HepG2 (cell line): Measurements from ENCODE around the gene GATAD2B. TPM values are rescaled to one million over a fixed set of nuclear protein-coding genes. Genes with fewer than 3 reads are reported as not detected.

Source experiments
- ATF7 ChIP-seq, 2 experiments: fragments of 450-650 bp in 1 of 2; sonication (generic) in 1 of 2; formaldehyde crosslinking in 1 of 2; IDR thresholded peaks; 2 replicates each; pipeline versions ENCODE4 v1.4.0 to v1.6.1; 2016 to 2020; ENCODE audit warnings: antibody characterized with exemption in 1 of 2, mild to moderate bottlenecking in 1 of 2, missing genetic modification reagents in 1 of 2
- BCL3 ChIP-seq: sonication (generic); formaldehyde crosslinking; IDR thresholded peaks from 2 replicates; pipeline ENCODE4 v1.5.1; 2020; ENCODE audit warnings: mild to moderate bottlenecking, missing genetic modification reagents, moderate library complexity
- CBX1 ChIP-seq: IDR thresholded peaks from one replicate; pipeline ENCODE4 v1.6.1; 2016; ENCODE audit warnings: antibody characterized with exemption, low read depth
- GMEB1 ChIP-seq: sonication (generic); formaldehyde crosslinking; IDR thresholded peaks from 2 replicates; pipeline ENCODE4 v1.5.1; 2020; ENCODE audit warnings: missing genetic modification reagents, mild to moderate bottlenecking, borderline replicate concordance
- HDAC1 ChIP-seq: sonication (generic); formaldehyde crosslinking; IDR thresholded peaks from 2 replicates; pipeline ENCODE4 v1.5.1; 2020; ENCODE audit warnings: mild to moderate bottlenecking, missing genetic modification reagents
- HNF4A ChIP-seq: sonication (generic); formaldehyde crosslinking; IDR thresholded peaks from 2 replicates; pipeline ENCODE4 v1.4.0; 2020; ENCODE audit warnings: missing genetic modification reagents
- JDP2 ChIP-seq: sonication (generic); formaldehyde crosslinking; IDR thresholded peaks from 2 replicates; pipeline ENCODE4 v1.8.1; 2022; ENCODE audit warnings: missing genetic modification reagents, borderline replicate concordance
- NR3C1 ChIP-seq: sonication (generic); formaldehyde crosslinking; IDR thresholded peaks from 2 replicates; pipeline ENCODE4 v1.4.0; 2020; ENCODE audit warnings: missing genetic modification reagents
- PITX1 ChIP-seq: sonication (generic); formaldehyde crosslinking; IDR thresholded peaks from 2 replicates; pipeline ENCODE4 v1.5.1; 2020; ENCODE audit warnings: mild to moderate bottlenecking, missing genetic modification reagents
- POLR2A ChIP-seq, 2 experiments: IDR thresholded peaks; 2 replicates each; pipeline ENCODE4 v1.6.1; 2011; ENCODE audit warnings: low read depth in 2 of 2, low read length in 2 of 2, mild to moderate bottlenecking in 1 of 2, moderate library complexity in 1 of 2; ENCODE audit not compliant: insufficient read depth in 1 of 2
- SALL1 ChIP-seq: sonication (generic); formaldehyde crosslinking; IDR thresholded peaks from 2 replicates; pipeline ENCODE4 v1.8.0; 2022; ENCODE audit warnings: mild to moderate bottlenecking, missing genetic modification reagents
- SP1 ChIP-seq, 2 experiments: fragments of 450-650 bp in 1 of 2; sonication (generic) in 1 of 2; formaldehyde crosslinking in 1 of 2; IDR thresholded peaks; 2 replicates each; pipeline versions ENCODE4 v1.4.0 to v1.6.1; 2016 to 2020; ENCODE audit warnings: missing genetic modification reagents in 1 of 2
- TBL1XR1 ChIP-seq: fragments of 150-350 bp; IDR thresholded peaks from 2 replicates; pipeline ENCODE4 v1.6.1; 2014; ENCODE audit warnings: borderline replicate concordance, low read length; ENCODE audit not compliant: partially characterized antibody
- TFDP2 ChIP-seq: sonication (generic); formaldehyde crosslinking; IDR thresholded peaks from 2 replicates; pipeline ENCODE4 v1.4.0; 2020; ENCODE audit warnings: missing genetic modification reagents
- ZBTB26 ChIP-seq: IDR thresholded peaks from 2 replicates; pipeline ENCODE4 v1.6.1; 2016; ENCODE audit warnings: missing compliant biosample characterization, missing genetic modification reagents, borderline replicate concordance
- ZKSCAN8 ChIP-seq: IDR thresholded peaks from 2 replicates; pipeline ENCODE4 v1.6.1; 2016; ENCODE audit warnings: borderline replicate concordance, missing genetic modification reagents, missing compliant biosample characterization
- ZNF124 ChIP-seq: sonication (generic); formaldehyde crosslinking; IDR thresholded peaks from 2 replicates; pipeline ENCODE4 v1.4.0; 2020; ENCODE audit warnings: missing genetic modification reagents
- ZNF34 ChIP-seq: sonication (generic); formaldehyde crosslinking; IDR thresholded peaks from 2 replicates; pipeline ENCODE4 v1.4.0; 2020; ENCODE audit warnings: mild to moderate bottlenecking, missing genetic modification reagents, borderline replicate concordance
- ZNF350 ChIP-seq: sonication (generic); formaldehyde crosslinking; IDR thresholded peaks from 2 replicates; pipeline ENCODE4 v1.4.0; 2020; ENCODE audit warnings: mild to moderate bottlenecking, low read depth, missing genetic modification reagents, borderline replicate concordance
- ZNF446 ChIP-seq: sonication (generic); formaldehyde crosslinking; IDR thresholded peaks from 2 replicates; pipeline ENCODE4 v1.5.0; 2020; ENCODE audit warnings: mild to moderate bottlenecking, missing genetic modification reagents
- ZNF674 ChIP-seq: sonication (generic); formaldehyde crosslinking; IDR thresholded peaks from 2 replicates; pipeline ENCODE4 v1.5.0; 2020; ENCODE audit warnings: low read depth, mild to moderate bottlenecking, missing genetic modification reagents
- ZNF724P ChIP-seq: sonication (generic); formaldehyde crosslinking; IDR thresholded peaks from 2 replicates; pipeline ENCODE4 v1.8.0; 2022; ENCODE audit warnings: missing genetic modification reagents, borderline replicate concordance
- ZNF839 ChIP-seq: sonication (generic); formaldehyde crosslinking; IDR thresholded peaks from 2 replicates; pipeline ENCODE4 v1.4.0; 2020; ENCODE audit warnings: missing genetic modification reagents, mild to moderate bottlenecking, borderline replicate concordance
- polyA plus RNA-seq, 8 experiments: library from polyadenylated mRNA; depleted of rRNA in 3 of 8; stranded (reverse) in 7 of 8; unstranded in 1 of 8; fragments of >200 nt; fragmentation: Illumina TruSeq in 4 of 8; extraction: Trizol in 4 of 8; gene quantifications; 2 replicates each; pipeline versions ENCODE4 v1.2.1 to v1.2.3, GENCODE V29; 2011 to 2016; ENCODE audit warnings: low read depth in 4 of 8, missing spikeins in 1 of 8, mixed read lengths in 1 of 8; ENCODE audit not compliant: insufficient read depth in 1 of 8
- total RNA-seq, 5 experiments: library from RNA; depleted of rRNA; stranded (reverse); fragments of >200 nt; fragmentation: Illumina TruSeq; extraction: Trizol; gene quantifications; 2 replicates each; pipeline ENCODE4 v1.2.3, GENCODE V29; 2016; ENCODE audit warnings: low read depth in 1 of 5
- TF ChIP-seq, protein P1 (sequence below): IDR thresholded peaks from 2 replicates; pipeline ENCODE4 v1.6.1; 2016; ENCODE audit warnings: low read depth

GATAD2B gene
- total and polyA plus RNA-seq, 2 of the 13 experiments (the other 11 are each of a cell fraction or from before 2014, with no cell fraction given) = 3.2 to 5.2 TPM

GRCh38 chr1:153953859-153954365 lies 31.1 kb upstream of the GATAD2B start (continued):
- peak; percentile 79; the same call in 1 of the 2 replicates for TF ChIP-seq PITX1 (CRISPR knock-in tag)
- peak; percentile 39; the same call in 1 of the 2 replicates for TF ChIP-seq GMEB1
- TF ChIP-seq JDP2 (CRISPR knock-in tag) = no peak
- TF ChIP-seq HDAC1 (CRISPR knock-in tag) = peak; percentile 80
- TF ChIP-seq POLR2A (IDR thresholded peaks at IDR 0.05; ENCODE audit: insufficient read depth in 1 of 2, low read depth in 2 of 2, low read length in 2 of 2) = peak in 1 of 2 experiments; percentile 44; a peak in 1 of 4 replicates
- TF ChIP-seq ZNF839 (CRISPR knock-in tag) = no peak
- TF ChIP-seq, protein P1, sequence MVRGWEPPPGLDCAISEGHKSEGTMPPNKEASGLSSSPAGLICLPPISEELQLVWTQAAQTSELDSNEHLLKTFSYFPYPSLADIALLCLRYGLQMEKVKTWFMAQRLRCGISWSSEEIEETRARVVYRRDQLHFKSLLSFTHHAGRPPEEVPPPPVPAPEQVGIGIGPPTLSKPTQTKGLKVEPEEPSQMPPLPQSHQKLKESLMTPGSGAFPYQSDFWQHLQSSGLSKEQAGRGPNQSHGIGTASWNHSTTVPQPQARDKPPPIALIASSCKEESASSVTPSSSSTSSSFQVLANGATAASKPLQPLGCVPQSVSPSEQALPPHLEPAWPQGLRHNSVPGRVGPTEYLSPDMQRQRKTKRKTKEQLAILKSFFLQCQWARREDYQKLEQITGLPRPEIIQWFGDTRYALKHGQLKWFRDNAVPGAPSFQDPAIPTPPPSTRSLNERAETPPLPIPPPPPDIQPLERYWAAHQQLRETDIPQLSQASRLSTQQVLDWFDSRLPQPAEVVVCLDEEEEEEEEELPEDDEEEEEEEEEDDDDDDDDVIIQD = peak; percentile 80
- TF ChIP-seq NR3C1 (CRISPR knock-in tag) = no peak
- peak; percentile 75 for TF ChIP-seq SALL1 (CRISPR knock-in tag)
- peak; percentile 45; the same call in 1 of the 2 replicates for TF ChIP-seq TFDP2 (CRISPR knock-in tag)
- no peak for TF ChIP-seq ZNF674 (CRISPR knock-in tag)
- no peak for TF ChIP-seq ZNF34 (CRISPR knock-in tag)
- no peak for TF ChIP-seq BCL3 (CRISPR knock-in tag)
- peak; percentile 54; the same call in 1 of the 2 replicates for TF ChIP-seq ZNF350 (CRISPR knock-in tag)
- TF ChIP-seq ATF7 (IDR thresholded peaks at IDR 0.05) = no peak
- TF ChIP-seq ATF7 (CRISPR knock-in tag; IDR thresholded peaks at IDR 0.05) = no peak
- no peak for TF ChIP-seq ZNF446 (CRISPR knock-in tag)
- TF ChIP-seq ZBTB26 = no peak
- no peak for TF ChIP-seq ZNF724P
- no peak for TF ChIP-seq ZKSCAN8 (CRISPR knock-in tag)
- peak; percentile 89 for TF ChIP-seq HNF4A
- no peak for TF ChIP-seq TBL1XR1
- TF ChIP-seq ZNF124 (CRISPR knock-in tag) = no peak
- no peak for TF ChIP-seq SP1 (IDR thresholded peaks at IDR 0.05)
- no peak for TF ChIP-seq SP1 (CRISPR knock-in tag; IDR thresholded peaks at IDR 0.05)
- TF ChIP-seq CBX1 = no peak
